ENCODE measurements around the gene FAM162A.
"Not testable (repeated sequence)": the region's sequence is repeated elsewhere in the genome, so short reads cannot be mapped to it uniquely, and the experiment has no call there.

FAM162A gene, protein sequence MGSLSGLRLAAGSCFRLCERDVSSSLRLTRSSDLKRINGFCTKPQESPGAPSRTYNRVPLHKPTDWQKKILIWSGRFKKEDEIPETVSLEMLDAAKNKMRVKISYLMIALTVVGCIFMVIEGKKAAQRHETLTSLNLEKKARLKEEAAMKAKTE

DNA sequence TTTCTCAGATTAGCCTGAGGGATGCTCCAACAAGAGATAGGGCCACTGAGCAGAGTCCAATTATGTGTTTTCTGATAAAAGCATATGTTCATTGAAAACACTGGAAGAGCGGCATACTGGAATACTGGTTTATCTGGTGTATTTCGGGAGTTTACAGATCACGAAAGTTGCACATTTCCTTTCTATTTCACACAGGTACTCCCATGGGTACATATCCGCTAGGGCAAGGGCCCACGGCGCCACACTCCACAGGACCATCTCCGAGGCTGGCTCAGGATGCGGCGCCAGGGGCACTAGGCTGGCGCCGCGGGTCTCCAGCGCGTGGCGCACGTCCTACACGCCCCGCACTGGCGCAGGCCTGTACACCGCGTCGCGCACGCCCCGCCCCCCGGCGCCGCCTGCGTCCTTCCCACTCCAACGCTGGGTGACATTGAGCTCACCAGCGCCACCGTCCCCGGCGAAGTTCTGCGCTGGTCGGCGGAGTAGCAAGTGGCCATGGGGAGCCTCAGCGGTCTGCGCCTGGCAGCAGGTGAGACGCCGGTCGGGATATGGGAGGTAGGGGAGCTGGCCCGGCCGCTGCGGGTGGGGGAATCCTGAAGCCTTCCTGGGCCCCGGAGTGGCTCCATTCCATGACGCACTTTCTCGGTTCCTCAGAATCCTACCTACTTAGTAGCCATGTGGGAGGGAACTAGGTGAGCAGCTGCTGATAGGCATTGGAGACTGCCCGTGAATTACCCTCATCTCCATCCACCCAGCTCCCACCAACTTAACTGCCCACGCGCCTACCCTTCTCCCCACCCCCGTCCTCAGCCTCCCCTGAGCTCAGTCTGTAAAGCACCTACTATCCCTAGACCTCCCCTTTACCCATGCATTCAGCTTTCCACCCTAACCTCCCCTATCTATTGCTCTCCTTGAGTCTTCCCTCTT is at the start of gene FAM162A:
FAM162A (plus strand) TSS at position 412 of the 927 bp plus-strand sequence; CDS start at position 496, 84 bp downstream.
- DNase-seq (ENCODE audit: low read depth): peak; percentile 72

DNA sequence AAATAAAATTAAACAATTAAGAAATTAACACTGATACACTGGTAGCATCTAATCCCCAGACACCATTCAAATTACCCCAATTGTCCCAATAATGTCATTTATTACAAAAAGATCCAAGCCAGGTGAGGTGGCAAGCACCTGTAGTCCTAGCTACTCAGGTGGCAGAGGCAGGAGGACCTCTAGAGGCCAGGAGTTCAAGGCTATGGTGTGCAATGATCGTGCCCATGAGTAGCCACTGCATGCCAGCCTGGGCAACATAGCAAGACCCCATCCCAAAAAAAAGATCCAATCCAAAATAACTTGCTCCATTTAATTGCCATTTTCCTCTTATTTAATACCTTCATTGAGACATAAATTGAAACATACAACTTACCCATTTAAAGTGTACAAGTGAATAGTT is 41.2 kb upstream of the FAM162A start:
- DNase-seq (ENCODE audit: low read depth): no peak

DNA sequence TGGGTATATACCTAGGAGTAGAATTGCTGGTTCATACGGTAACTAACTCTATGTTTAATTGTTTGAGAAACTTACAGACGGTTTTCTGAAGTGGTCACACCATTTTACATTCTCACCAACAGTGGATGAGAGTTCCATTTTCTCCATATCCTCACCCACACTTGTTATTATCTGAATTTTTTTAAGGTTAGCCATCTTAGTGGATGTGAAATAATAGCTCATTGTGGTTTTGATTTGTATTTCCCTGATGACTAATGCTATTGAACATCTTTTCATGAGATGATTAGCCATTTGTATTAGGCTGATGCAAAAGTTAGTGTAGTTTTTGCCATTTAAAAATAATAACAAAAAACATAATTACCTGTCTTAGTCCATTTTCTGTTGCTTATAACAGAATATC is 40.3 kb upstream of the FAM162A start:
- no peak for DNase-seq (ENCODE audit: low read depth)

DNA sequence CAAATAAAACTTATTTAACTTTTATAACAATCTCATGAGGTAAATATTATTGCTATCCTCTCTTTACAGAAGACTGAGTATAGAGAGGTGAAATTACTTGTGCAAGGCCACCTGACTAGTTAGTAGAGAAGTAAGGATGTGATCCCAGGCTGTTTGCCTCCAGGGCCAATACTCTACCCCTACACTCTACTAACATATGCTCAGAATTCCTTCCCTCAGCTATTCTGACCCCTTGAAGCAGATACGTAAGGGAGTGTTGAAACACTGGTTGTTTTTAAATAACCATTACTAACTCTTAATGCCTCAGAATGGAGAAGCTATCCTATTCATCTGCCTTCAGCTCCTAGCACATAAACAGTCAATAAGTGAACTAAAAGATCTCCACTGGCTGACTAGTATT is 34.8 kb upstream of the FAM162A start:
- DNase-seq (ENCODE audit: low read depth): no peak

DNA sequence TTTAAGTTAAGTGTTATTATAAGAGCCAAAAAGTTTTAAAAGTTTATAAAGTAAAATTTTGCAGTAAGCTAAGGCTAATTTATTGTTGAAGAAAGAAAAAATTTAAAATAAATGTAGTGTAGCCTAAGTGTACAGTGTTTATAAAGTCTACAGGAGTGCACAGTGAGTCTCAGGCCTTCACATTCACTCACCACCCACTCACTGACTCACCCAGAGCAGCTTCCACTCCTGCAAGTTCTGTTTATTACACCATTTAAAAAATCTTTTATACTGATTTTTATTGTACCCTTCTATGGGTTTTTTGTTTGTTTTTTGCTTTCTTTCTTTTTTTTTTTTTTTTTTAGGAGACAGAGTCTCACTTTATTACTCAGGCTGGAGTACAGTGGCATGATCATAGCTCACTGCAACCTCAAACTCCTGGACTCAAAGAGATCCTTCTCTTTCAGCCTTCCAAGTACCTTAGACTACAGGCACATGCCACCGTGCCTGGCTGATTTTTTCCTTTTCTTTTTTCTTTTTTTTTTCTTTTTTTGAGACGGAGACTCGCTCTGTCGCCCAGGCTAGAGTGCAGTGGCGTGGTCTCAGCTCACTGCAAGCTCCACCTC is 33.1 kb upstream of the FAM162A start:
- DNase-seq (ENCODE audit: low read depth): no peak

DNA sequence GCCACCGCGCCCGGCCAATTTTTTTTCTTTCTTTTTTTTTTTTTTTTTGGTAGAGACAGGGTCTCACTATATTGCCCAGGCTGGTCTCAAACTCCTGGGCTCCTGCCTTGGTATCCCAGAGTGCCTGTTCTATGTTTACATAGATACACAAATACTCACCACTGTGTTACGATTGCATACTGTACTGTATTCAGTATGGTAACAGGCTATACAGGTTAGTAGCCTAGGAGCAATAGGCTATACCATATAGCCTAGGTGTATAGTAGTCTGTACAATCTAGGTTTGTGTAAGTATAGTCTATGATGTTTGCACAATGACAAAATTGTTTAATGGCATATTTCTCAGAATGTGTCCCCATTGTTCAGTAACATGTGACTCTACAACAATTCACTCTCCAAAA is 32.4 kb upstream of the FAM162A start:
- DNase-seq (ENCODE audit: low read depth): no peak

DNA sequence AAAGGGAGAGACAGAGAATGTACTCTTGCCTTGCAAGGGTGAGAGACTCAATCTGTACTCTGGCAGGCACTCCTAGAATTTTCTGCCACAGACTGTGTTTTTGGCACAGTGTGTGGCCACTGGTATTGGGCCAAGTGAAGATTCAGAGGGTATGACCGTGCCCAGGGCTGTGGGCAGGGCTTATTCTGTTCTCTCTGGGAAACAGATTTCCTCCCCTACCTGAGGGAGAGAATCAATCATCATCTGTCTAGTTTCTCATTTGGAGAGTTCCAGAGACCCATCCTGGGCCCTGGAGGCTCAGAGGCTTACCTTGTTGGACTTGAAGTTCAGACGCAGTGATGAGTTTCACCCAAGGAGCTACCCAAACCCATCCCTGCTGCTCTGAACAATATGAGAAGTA is 30.8 kb upstream of the FAM162A start:
- DNase-seq (ENCODE audit: low read depth): no peak

DNA sequence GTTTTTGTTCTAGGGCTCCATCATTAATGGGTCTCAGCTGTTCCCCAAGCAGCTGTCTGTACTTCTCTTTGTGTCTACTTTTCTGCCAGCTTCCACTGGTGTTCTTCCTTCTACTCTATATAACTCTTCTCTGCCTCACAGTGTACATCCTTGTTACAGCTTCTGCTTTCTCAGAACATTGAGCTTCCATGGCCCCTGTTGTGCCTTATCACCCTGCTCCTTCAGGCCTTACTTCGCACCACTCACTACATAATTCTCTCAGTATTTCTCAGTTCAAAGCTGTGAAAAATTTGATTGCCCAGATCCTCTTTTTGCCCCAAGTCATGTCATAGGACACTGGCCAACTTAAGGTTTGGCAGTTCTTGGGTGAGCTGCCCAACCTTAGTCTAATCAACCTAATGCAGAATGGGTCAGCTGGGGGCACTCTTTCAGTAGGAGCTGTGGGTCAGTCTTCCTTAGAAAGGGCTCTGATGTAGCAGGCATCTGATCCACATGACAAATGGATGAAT is 30.0 kb upstream of the FAM162A start:
- no peak for DNase-seq (ENCODE audit: low read depth)

DNA sequence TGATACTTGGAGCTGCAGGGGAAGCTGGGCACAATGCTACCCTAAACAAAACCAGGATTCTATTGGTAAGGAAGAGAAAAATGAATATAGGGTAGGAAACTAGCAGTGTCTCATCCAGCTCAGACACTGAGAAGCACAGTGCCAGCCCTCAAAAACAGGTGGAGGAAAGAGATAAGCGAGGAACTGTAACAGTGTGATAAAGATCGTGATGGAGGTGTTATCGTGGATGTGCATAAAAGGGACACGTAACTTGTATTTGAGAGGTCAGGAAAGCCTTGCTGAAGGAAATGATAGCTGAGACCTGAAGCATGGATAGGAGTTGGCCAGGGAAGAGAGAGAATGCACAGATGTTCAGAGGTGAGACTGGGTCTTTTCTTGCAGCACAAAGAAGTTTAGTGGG is 28.4 kb upstream of the FAM162A start:
- no peak for DNase-seq (ENCODE audit: low read depth)

DNA sequence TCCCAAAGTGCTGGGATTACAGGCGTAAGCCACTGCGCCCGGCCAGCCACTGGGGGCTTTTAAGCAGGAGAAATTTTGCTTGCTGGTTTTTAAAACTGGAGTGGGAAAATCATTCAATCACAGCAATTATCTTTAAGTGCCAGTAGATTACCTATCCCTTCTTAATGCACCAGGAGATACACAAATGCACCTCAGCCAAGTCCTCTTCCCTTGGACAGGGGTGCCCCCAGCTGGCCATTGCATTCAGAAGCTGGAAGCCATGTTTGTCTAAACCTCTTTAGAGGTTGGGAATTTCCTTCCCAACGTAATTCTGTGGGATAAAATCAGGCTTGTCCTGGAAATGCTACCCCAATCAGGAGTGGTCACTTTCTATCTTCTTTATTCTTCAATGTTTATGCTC is 27.6 kb upstream of the FAM162A start:
- DNase-seq (ENCODE audit: low read depth): no peak

DNA sequence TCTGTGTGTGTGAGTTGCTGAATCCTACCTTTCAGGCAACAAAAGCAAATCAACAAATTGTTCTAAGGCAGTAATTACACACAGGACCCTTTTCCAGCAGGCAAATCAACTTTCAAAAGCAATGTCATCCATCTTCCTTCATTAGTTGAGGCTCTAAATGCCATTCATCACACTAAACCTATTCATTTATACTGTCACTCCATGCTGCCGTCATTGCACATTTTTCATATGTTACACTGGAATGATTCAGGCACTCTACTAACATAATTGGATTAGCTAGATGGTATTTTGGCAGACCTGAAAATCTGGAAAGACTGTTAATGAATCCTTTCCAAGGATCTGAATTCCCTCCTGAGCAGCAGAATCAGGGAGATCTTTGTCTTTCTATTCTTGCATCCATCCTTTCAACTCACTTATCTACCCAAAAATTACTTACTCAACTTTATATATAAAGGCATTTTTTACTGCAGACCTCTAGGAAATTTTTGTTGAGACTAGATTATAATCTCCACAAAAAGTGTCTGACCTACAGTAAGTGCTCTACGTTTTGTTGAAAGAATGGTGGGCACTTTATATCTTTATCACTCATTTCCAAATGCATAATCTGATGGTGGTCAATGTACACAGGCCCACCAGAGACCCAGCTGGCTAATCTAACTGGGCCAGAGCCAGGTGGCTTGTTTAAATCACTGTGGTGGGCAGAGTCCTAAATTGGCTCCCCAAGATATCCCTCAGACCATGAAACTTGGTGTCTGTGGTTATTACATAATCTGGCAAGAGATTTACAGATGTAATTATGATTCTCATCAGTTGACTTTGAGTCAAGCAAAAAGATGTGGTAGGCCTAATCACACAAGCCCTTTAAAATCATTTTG is 25.9 kb upstream of the FAM162A start:
- DNase-seq (ENCODE audit: low read depth): no peak

DNA sequence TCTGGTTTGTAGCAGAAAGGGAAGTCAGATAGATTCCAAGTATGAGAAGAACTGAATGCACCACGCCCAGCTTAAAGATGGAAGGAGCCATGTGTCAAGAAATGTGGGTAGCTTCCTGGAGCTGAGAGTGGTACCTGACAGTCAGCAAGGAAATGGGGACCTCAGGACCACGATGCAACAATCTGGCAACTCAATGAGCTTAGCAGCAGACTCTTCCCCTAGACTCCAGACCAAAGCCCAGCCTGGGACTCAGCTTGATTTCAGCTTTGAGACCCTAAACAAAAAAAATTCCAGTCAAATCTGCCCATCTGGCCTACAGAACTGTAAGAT is 25.3 kb upstream of the FAM162A start:
- DNase-seq (ENCODE audit: low read depth): no peak

DNA sequence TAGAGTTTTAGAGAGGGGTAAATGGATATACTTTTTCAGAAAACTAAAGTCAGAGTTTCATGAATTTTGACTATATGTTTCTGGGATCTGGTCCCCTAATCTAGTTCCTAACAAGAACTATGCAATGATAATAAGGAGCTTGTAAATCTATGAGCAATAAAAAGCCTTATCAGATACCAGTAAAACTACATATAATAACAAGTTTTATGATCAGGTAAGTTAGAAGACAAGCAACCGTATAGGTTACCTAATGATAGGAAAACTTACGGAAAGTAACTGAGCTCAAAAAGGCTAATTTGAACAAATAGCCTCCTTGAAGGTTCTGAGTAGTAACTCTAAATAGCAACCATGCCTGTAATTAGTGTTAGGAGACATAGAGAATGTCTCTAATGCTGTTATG is 22.0 kb upstream of the FAM162A start:
- no peak for DNase-seq (ENCODE audit: low read depth)

DNA sequence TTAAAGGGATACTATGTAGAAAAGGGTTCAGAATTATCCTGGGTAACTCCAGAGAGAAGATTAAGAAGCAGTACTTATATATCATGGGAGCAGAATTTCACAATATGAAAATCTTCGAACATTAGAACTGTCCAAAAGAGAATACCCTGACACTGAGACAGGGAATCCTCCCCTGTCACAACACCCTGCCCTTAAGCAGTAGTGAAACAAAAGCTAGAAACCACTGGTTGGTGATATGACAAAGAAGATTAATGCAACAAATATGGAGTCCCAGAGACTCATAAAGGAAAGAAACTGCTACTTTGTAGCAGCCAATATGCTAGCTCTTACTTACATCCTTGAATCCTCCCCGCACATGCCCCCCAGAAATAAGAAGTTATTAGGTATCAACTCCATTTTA is 19.5 kb upstream of the FAM162A start:
- no peak for DNase-seq (ENCODE audit: low read depth)

DNA sequence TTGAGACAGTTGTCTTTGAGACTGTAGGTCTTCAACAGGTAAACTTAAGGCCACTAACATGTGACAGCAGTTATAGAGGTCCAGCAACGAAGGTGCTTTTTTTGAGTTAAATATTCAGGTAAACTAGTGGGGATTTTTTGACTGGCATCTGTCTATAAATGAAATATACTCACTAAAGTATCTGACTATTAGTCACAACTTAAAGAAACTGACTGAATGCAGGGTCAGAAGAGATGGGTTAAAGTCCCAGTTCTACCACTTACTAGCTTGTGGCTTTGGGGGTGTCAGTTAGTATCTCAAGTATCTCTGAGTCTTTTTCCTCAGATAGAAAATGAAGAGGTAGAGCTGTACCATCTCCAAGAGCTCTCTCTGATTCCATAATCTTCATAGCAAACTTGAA is 18.9 kb upstream of the FAM162A start:
- no peak for DNase-seq (ENCODE audit: low read depth)

DNA sequence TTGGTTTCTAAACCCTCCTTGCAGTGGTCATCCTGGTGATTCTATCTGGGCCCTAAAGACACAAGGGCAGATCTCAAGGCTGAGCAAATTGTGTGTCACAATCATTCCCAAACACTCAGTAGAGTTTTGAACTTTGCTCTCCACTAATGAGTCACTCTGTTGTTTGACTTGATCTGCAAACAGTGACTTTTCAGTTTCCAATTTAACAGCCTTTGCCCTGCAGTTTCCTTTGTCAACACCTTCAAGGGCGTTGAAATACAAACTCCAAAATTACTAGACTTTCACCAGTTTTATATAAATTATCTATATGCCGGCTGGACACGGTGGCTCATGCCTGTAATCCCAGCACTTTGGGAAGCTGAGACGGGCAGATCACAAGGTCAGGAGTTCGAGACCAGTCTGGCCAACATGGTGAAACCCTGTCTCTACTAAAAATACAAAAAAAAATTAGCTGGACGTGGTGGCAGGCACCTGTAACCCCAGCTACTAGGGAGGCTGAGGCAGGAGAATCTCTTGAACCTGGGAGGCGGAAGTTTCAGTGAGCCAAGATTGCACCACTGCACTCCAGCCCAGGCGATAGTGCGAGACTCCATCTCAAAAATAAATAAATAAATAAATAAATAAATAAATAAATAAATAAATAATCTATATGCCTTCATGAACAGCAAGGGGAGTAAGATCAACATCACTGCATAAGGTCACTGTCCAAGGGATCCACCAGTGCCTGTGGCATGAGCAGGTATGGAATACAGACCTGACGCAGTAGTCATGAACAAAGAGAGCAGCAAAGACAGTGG is 18.2 kb upstream of the FAM162A start:
- DNase-seq (ENCODE audit: low read depth): not testable (repeated sequence)

DNA sequence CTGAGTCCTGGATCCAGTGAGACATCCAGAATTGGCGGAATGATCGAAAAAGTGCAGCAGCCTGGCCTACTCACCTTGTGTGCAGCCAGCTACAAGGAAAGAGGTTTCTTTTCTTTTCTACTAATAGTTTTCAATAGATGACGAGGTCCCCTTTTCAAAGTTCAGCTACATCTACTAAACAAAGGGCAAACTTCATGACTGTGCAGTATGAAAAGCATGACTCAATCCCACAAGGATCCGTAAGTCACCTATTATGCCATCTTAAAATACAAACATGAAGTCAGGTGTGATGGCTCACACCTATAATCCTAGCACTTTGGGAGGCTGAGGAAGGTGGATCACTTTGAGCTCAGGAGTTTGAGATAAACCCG is 17.6 kb upstream of the FAM162A start:
- DNase-seq (ENCODE audit: low read depth): no peak

DNA sequence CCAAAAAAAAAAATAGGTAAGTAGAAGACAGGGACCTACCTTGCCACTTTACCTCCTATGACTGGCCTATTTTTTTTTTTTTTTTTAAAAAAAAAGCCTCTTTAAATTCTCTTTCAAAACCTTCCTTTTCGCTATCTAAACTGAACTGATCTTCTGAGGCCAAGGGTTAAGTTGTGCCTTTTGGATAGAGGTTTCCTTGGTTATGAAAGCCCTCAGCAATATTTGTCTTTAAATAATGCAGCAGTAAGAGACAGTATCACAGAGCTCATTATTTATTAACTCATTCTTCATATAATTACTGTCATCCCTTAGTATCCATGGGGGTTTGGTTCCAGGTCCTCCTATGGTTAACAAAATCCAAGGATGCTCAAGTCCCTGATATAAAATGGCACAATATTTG is 9.9 kb upstream of the FAM162A start:
- no peak for DNase-seq (ENCODE audit: low read depth)

DNA sequence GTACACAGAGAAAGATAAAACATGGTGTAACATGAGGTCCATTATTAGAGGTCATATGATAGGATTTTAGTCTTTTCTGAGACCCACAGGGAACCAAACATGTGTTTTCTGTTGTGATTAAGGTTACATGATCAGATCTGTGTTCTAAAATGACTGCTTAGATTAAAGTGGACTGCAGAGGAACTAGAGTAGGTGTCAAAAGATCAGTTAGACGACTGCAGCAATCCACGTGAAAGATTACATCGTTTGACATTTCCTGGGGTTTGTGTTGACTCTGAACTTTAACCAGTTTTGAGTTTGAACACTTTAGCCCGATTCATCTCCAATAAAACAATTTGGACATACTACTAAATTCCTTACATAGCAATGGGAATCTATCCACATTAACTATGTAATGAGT is 6.0 kb upstream of the FAM162A start:
- DNase-seq (ENCODE audit: low read depth): no peak

DNA sequence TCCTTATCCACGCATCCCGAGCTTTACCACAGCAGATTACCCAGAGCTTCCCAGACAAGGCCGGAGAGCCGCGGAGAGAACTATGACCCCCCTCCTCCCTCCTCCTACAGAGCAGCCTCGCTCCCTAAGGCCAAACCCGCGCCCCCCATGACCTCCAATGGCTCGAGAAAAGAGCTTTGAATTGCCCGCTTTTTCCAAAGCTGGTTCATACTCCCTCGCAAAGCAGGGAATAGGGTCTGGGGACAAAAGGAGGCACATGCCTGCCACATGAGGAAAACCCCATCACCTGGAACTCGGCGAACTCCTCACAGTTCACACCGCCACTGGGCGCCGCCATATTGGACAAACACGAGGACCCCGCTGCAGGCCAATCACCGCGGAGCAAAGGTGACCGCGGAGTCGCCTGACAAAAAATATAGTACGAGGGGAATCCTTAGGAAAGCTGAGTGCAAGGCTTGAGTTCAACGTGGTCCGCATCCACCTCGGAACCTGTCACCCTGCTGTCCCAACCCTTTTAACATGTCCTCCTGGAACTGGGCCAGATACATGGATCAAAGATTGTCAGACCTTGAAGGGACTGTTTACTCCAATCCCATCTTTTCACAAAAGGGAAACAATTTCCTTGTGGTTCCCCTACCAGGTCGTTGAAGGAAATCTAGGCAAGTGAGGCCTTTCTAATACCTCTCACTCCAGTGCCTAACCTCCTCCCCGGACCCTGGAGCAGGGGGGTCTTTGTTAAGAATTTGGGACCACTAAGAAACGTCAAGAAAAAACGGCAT is 905 bp upstream of the FAM162A start, which contains the start of gene MIX23:
MIX23 (minus strand) TSS at position 344 of the 779 bp plus-strand sequence; CDS start at position 337, 7 bp downstream.
- peak; percentile 55 for DNase-seq (ENCODE audit: low read depth)

DNA sequence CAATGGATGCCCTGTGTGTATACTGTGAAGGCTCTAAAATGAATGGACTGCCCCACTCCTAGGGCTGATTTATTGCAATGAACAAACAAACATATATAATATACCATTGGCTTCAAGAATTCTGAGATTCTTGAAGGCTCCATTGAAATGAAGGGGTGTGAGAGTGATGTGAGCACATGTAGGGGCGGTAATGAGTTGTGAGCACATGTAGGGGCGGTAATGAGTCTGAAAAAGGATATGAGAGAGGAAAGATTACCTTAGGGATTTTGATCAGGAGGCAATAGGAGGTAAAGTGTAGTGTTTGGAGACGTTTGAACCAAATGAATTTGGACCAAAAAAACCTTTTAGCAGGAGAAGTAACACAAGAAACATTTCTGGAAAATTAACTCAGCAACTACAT is 3.7 kb downstream of the FAM162A start:
- DNase-seq (ENCODE audit: low read depth): no peak

Data from fibroblast of the conjunctiva (primary cell).